ENCODE measurements around the gene EPHA1. TPM values are rescaled to one million over a fixed set of nuclear protein-coding genes. Genes with fewer than 3 reads are reported as not detected.
A peak's percentile ranks its signal among the peaks of the same experiment; 100 is the strongest.

Gene EPHA1
- total and polyA plus RNA-seq, 2 of the 4 experiments (the other 2 are of a cell fraction): 0.10 TPM; not detected in 1

GRCh38 chr7:143363016-143363937 lies 45.4 kb downstream of the EPHA1 start (continued):
- TF ChIP-seq NFE2L2 (IDR thresholded peaks at IDR 0.05; ENCODE audit: low read depth, low read length): no peak
- TF ChIP-seq MAZ (IDR thresholded peaks at IDR 0.05; ENCODE audit: borderline replicate concordance, low read depth, low read length): no peak

GRCh38 chr7:143362131-143363015 lies 46.3 kb downstream of the EPHA1 start, which contains the start of gene FAM131B:
FAM131B (minus strand) TSS chr7:143362713; CDS start chr7:143362603, 110 bp downstream.
- peaks cover 2% of the 10 kb centered on the region; the same call in 1 of the 2 replicates for H3K36me3 ChIP-seq (ENCODE audit: control insufficient read depth, insufficient read depth, low read length)
- H3K56ac ChIP-seq (ENCODE audit: extremely low read depth, insufficient read depth, low read length): no peak within 1 kb of the TSS
- no peak within 1 kb of the TSS for H3K18ac ChIP-seq (ENCODE audit: low read depth, low read length)
- dilution Hi-C loops (cut with HindIII; ENCODE audit: low sequenced_read_pairs, unreplicated experiment) (no loop called here), in situ Hi-C loops (cut with MboI; ENCODE audit: low sequenced_read_pairs) (no loop called here), intact Hi-C loops (cut with micrococcal nuclease) (no loop called here)
- H3K4ac ChIP-seq (ENCODE audit: low read depth, low read length): no peak within 1 kb of the TSS
- DNase-seq (no peak), ATAC-seq (ENCODE audit: low read depth) (peak; percentile 76)
- H4K20me1 ChIP-seq (ENCODE audit: insufficient read depth, low read length): no peaks in the 10 kb centered on the region
- peak within 1 kb of the TSS; percentile 90 for H3K4me2 ChIP-seq (ENCODE audit: low read depth, low read length)
- H3K9ac ChIP-seq (ENCODE audit: low read depth, low read length): peak within 1 kb of the TSS; percentile 58
- CTCF ChIA-PET: interaction anchor here (0.6 kb wide), 1 partner anchor 18 kb away, joined by 5 read pairs; no protein-coding TSS in a partner anchor
- H2BK120ac ChIP-seq (ENCODE audit: low read depth, low read length): no peak within 1 kb of the TSS
- POLR2A ChIA-PET (ENCODE audit: unreplicated experiment): no interaction called here
- WGBS, 2 experiments (ENCODE audit: extremely low coverage in 2 of 2, insufficient read length in 1 of 2): 0% methylated on average over 17 of the region's 112 CpGs; no CpG with 5 or more reads in 1 of the 2 experiments
- H3K79me1 ChIP-seq (ENCODE audit: low read depth in 1 of 2, low read length in 2 of 2): no peaks in the 10 kb centered on the region
- H3K4me3 ChIP-seq (ENCODE audit: insufficient read depth, low read depth, low read length): peak within 1 kb of the TSS; percentile 84
- H3K27ac ChIP-seq (ENCODE audit: insufficient read depth, low read length): no peak within 1 kb of the TSS; the same call in 1 of the 2 replicates
- H2AK9ac ChIP-seq (replicated peaks; ENCODE audit: low read depth, low read length, poor library complexity): peak within 1 kb of the TSS; percentile 68
- peak within 1 kb of the TSS; percentile 88 for H2AFZ ChIP-seq (replicated peaks; ENCODE audit: low read length, poor library complexity)
- no peaks in the 10 kb centered on the region for H3K9me1 ChIP-seq (ENCODE audit: insufficient read depth, low read length)
- H2AK5ac ChIP-seq (ENCODE audit: low read depth, low read length): no peak within 1 kb of the TSS
- peak within 1 kb of the TSS; percentile 71; the same call in 1 of the 2 replicates for H3K23ac ChIP-seq (ENCODE audit: low read depth, low read length)
- no peak within 1 kb of the TSS for H2BK20ac ChIP-seq (ENCODE audit: low read depth, low read length)
- H4K8ac ChIP-seq (ENCODE audit: low read depth in 2 of 2, low read length in 2 of 2): no peak within 1 kb of the TSS
- no peak within 1 kb of the TSS for H3K14ac ChIP-seq (replicated peaks; ENCODE audit: low read depth, low read length)
- no peaks in the 10 kb centered on the region for H3K4me1 ChIP-seq (ENCODE audit: control insufficient read depth, insufficient read depth, low read length)
- no TSS peak for BruUV-seq (replicated peaks)
- H2BK15ac ChIP-seq (ENCODE audit: low read depth, low read length): no peak within 1 kb of the TSS
- no peak within 1 kb of the TSS; the same call in 1 of the 2 replicates for H4K91ac ChIP-seq (ENCODE audit: insufficient read depth, low read depth, low read length)
- TF ChIP-seq NFE2L2 (IDR thresholded peaks at IDR 0.05; ENCODE audit: low read depth, low read length) (no peak), MXI1 (IDR thresholded peaks at IDR 0.05; ENCODE audit: borderline replicate concordance, low read depth, low read length) (no peak), FOS (IDR thresholded peaks at IDR 0.05; ENCODE audit: low read depth, low read length) (no peak), MAFK (IDR thresholded peaks at IDR 0.05; ENCODE audit: low read depth, low read length) (no peak)
- no peaks in the 10 kb centered on the region for H3K9me3 ChIP-seq (ENCODE audit: control insufficient read depth, insufficient read depth, low read length)
- H4K5ac ChIP-seq (ENCODE audit: low read depth, low read length): no peak within 1 kb of the TSS
- H2BK5ac ChIP-seq (ENCODE audit: low read depth, low read length, poor library complexity, severe bottlenecking): no peak within 1 kb of the TSS
- H3K27me3 ChIP-seq (ENCODE audit: control insufficient read depth, insufficient read depth, low read length): peaks cover 40% of the 10 kb centered on the region

All from IMR-90 (cell line).